ENCODE results near the gene NDUFS7. TPM values are rescaled to one million over a fixed set of nuclear protein-coding genes. Genes with fewer than 3 reads are reported as not detected.
"Not testable (repeated sequence)": the region's sequence is repeated elsewhere in the genome, so short reads cannot be mapped to it uniquely, and the experiment has no call there.

NDUFS7 gene
- total RNA-seq, 1 experiment from 2014 or later, result 43.2 TPM

GRCh38 chr19:1435378-1435989, 51.8 kb downstream of the NDUFS7 start:
- in situ Hi-C loops (cut with HindIII; ENCODE audit: low pct_unique_long_range_greater_than_20kb, low sequenced_read_pairs), result no loop called here
- DNase-seq (ENCODE audit: low read depth), result no peak

- no peak for DNase-seq (ENCODE audit: low read depth)
- in situ Hi-C loops (cut with HindIII; ENCODE audit: low pct_unique_long_range_greater_than_20kb, low sequenced_read_pairs), result no loop called here
These were observed 53.9 kb downstream of the NDUFS7 start for GRCh38 chr19:1437609-1438008.

GRCh38 chr19:1438035-1438932, 54.6 kb downstream of the NDUFS7 start, which contains the start of gene RPS15:
Gene RPS15 (plus strand): TSS chr19:1438396. CDS start chr19:1438426, 30 bp downstream.
- in situ Hi-C loops (cut with HindIII; ENCODE audit: low pct_unique_long_range_greater_than_20kb, low sequenced_read_pairs), result no loop called here

GRCh38 chr19:1438933-1439354, 55.2 kb downstream of the NDUFS7 start:
- in situ Hi-C loops (cut with HindIII; ENCODE audit: low pct_unique_long_range_greater_than_20kb, low sequenced_read_pairs), result no loop called here
- DNase-seq (ENCODE audit: low read depth), result no peak

More at GRCh38 chr19:1438035-1438932, 54.6 kb downstream of the NDUFS7 start, which contains the start of gene RPS15:
- peak; percentile 85 for DNase-seq (ENCODE audit: low read depth)

- DNase-seq (ENCODE audit: low read depth); in situ Hi-C loops (cut with HindIII; ENCODE audit: low pct_unique_long_range_greater_than_20kb, low sequenced_read_pairs): not testable (repeated sequence)
These were observed 56.1 kb downstream of the NDUFS7 start for GRCh38 chr19:1439525-1440417.

- no peak for DNase-seq (ENCODE audit: low read depth)
- in situ Hi-C loops (cut with HindIII; ENCODE audit: low pct_unique_long_range_greater_than_20kb, low sequenced_read_pairs), result no loop called here
These were observed 56.7 kb downstream of the NDUFS7 start for GRCh38 chr19:1440418-1440801.

- no peak for DNase-seq (ENCODE audit: low read depth)
- in situ Hi-C loops (cut with HindIII; ENCODE audit: low pct_unique_long_range_greater_than_20kb, low sequenced_read_pairs), result no loop called here
These were observed 57.3 kb downstream of the NDUFS7 start for GRCh38 chr19:1441022-1441426.

- in situ Hi-C loops (cut with HindIII; ENCODE audit: low pct_unique_long_range_greater_than_20kb, low sequenced_read_pairs), result no loop called here
These were observed 58.2 kb downstream of the NDUFS7 start for GRCh38 chr19:1441677-1442438.

More at GRCh38 chr19:1441677-1442438, 58.2 kb downstream of the NDUFS7 start:
- DNase-seq (ENCODE audit: low read depth), result no peak

Other genes with a start within 250 kb of the NDUFS7 start
- 20.1 and 23.7 TPM in 2 replicates for gene SBNO2, start 209.6 kb upstream of the NDUFS7 start, total RNA-seq (2014; rRNA removed; shearing (Covaris generic); ENCODE audit: low replicate concordance)
- 74.2 and 78.3 TPM in 2 replicates for gene STK11, start 178.1 kb upstream of the NDUFS7 start, total RNA-seq (2014; rRNA removed; shearing (Covaris generic); ENCODE audit: low replicate concordance)
- gene CBARP, start 145.9 kb upstream of the NDUFS7 start, total RNA-seq (2014; rRNA removed; shearing (Covaris generic); ENCODE audit: low replicate concordance), result 0.24 and 1.9 TPM in 2 replicates
- 17.9 and 24.9 TPM in 2 replicates for gene ATP5F1D, start 142.2 kb upstream of the NDUFS7 start, total RNA-seq (2014; rRNA removed; shearing (Covaris generic); ENCODE audit: low replicate concordance)
- 5.8 and 7.6 TPM in 2 replicates for gene MIDN, start 135.3 kb upstream of the NDUFS7 start, total RNA-seq (2014; rRNA removed; shearing (Covaris generic); ENCODE audit: low replicate concordance)
- gene CIRBP, start 114.6 kb upstream of the NDUFS7 start, total RNA-seq (2014; rRNA removed; shearing (Covaris generic); ENCODE audit: low replicate concordance), result 51.1 and 84.1 TPM in 2 replicates
- 24.8 and 29.5 TPM in 2 replicates for gene FAM174C, start 108.4 kb upstream of the NDUFS7 start, total RNA-seq (2014; rRNA removed; shearing (Covaris generic); ENCODE audit: low replicate concordance)
- not detected in 2 replicates for gene EFNA2, start 98.0 kb upstream of the NDUFS7 start, total RNA-seq (2014; rRNA removed; shearing (Covaris generic); ENCODE audit: low replicate concordance)
- gene GAMT, start 17.6 kb downstream of the NDUFS7 start, total RNA-seq (2014; rRNA removed; shearing (Covaris generic); ENCODE audit: low replicate concordance), result 25.5 and 68.1 TPM in 2 replicates
- gene DAZAP1, start 23.7 kb downstream of the NDUFS7 start, total RNA-seq (2014; rRNA removed; shearing (Covaris generic); ENCODE audit: low replicate concordance), result 80.1 and 97.4 TPM in 2 replicates
- gene RPS15, start 54.5 kb downstream of the NDUFS7 start, total RNA-seq (2014; rRNA removed; shearing (Covaris generic); ENCODE audit: low replicate concordance), result 347 and 450 TPM in 2 replicates
- not detected in 2 replicates for gene APC2, start 66.2 kb downstream of the NDUFS7 start, total RNA-seq (2014; rRNA removed; shearing (Covaris generic); ENCODE audit: low replicate concordance)
- gene C19orf25, start 95.3 kb downstream of the NDUFS7 start, total RNA-seq (2014; rRNA removed; shearing (Covaris generic); ENCODE audit: low replicate concordance), result 28.0 and 29.1 TPM in 2 replicates
- 2.1 and 3.0 TPM in 2 replicates for gene PCSK4, start 106.4 kb downstream of the NDUFS7 start, total RNA-seq (2014; rRNA removed; shearing (Covaris generic); ENCODE audit: low replicate concordance)
- gene REEP6, start 107.3 kb downstream of the NDUFS7 start, total RNA-seq (2014; rRNA removed; shearing (Covaris generic); ENCODE audit: low replicate concordance), result 4.1 and 7.4 TPM in 2 replicates
- gene ADAMTSL5, start 129.1 kb downstream of the NDUFS7 start, total RNA-seq (2014; rRNA removed; shearing (Covaris generic); ENCODE audit: low replicate concordance), result not detected in 2 replicates
- not detected in 2 replicates for gene PLK5, start 140.2 kb downstream of the NDUFS7 start, total RNA-seq (2014; rRNA removed; shearing (Covaris generic); ENCODE audit: low replicate concordance)
- gene MEX3D, start 184.4 kb downstream of the NDUFS7 start, total RNA-seq (2014; rRNA removed; shearing (Covaris generic); ENCODE audit: low replicate concordance), result 60.3 and 67.4 TPM in 2 replicates
- 65.2 and 100 TPM in 2 replicates for gene MBD3, start 209.0 kb downstream of the NDUFS7 start, total RNA-seq (2014; rRNA removed; shearing (Covaris generic); ENCODE audit: low replicate concordance)
- 97.2 and 105 TPM in 2 replicates for gene UQCR11, start 221.6 kb downstream of the NDUFS7 start, total RNA-seq (2014; rRNA removed; shearing (Covaris generic); ENCODE audit: low replicate concordance)